NCI-H2196 (cell line): ENCODE results near the gene ATXN10.
A peak's percentile ranks its signal among the peaks of the same experiment; 100 is the strongest.

Experiments used
- DNase-seq: peaks from one replicate; lab custom pipeline; 2025; ENCODE audit not compliant: unreplicated experiment; lab: John Stamatoyannopoulos, UW

Gene ATXN10

DNA sequence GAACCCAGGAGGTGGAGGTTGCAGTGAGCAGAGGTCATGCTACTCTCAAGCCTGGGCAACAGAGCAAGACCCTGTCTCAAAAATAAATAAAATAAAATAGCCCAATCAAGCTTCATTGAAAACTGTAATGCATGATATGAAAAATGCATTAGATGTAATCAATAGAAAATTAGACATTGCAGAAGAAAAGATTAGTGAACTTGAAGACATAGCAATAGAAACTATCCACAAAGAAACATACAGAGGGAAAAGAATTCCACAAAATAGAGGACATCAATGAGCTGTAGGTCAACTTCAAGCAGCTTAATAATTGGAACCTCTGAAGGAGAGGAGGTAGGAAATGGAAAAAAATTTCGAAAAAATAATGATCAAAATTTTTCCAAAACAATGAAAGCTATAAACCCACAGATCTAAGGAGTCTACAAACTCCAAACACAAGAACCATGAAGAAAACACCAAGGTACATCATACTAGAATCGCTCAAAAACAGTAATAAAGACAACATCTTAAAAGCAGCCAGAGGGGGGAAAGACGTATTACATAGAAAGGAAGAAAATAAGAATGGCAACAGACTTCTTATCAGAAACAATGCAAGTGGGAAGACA lies 201.1 kb downstream of the ATXN10 start:
- DNase-seq = no peak

DNA sequence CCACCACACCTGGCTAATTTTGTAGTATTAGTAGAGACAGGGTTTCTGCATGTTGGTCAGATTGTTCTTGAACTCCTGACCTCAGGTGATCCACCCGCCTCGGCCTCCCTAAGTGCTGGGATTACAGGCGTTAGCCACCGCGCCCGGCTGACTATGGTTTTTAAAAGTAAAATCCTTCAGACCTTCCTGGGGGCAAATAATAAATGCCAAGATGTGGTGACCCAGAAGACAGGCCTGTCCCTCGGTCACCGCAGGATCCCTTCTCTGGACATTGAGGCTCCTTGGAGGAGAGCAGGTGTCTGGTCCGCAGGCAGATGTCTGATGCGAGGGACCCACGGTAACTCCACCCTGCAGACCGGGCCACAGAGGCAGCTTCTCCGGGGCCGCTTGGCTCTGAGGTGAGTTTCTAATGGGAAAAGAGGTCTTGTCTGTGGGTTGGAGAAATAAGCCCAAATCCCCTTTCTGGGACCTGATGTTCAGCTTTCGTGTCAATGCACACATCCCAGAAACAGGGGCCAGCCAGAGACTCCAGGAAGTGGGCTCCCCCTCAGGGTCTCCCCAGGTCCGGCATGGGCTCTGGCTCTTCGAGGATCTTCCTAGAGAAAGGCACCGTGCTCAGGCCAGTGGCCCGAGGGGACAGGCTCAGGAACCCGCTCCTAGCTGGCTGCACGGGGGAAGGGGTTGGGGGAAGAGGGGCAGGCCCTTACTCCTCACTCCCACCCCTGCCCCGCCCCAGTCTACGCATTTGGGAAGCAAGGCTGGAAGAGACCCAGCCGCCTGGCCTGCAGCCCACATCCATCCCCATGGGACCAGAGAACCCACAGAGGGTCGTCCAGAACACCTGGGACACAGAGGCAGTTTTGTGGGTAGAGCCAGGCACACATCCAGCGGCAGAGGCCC lies 204.8 kb downstream of the ATXN10 start:
- no peak for DNase-seq

DNA sequence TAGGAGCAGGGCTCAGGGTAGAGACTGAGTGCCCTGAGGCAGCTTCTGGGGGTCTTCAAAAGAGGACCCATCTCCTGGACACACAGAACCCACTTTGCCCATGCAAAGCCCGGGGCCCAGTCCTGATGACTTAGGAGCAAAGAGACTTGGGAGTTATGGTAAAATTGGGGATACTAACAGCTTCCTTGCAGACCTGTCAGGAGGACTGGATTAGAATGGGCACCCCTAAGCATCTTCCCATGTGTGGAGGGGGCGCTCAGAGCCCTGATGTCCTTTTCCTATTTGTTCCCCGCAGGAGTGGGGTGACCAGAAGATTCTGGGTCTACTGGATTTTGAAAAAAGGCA lies 205.4 kb downstream of the ATXN10 start:
- DNase-seq = no peak

DNA sequence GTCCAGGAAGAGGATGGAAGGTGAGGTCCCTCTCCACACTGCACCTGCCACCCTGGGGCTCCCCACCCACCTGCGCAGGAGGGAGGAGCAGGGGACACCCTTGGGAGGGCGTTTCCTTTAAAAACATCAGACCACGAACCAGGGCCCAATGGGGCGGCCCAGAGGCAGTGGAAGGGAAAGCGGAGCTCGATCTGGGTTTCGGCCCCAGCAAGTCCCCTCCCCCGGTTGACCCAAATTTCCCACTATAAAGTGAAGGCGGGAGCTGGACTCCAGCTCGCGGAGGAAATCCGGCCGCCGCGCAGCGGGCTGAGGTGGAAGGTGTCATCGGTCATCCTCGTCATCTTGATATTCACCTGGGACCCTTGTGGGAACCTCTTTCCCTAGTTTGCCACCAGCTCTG lies 206.0 kb downstream of the ATXN10 start:
- DNase-seq = no peak

DNA sequence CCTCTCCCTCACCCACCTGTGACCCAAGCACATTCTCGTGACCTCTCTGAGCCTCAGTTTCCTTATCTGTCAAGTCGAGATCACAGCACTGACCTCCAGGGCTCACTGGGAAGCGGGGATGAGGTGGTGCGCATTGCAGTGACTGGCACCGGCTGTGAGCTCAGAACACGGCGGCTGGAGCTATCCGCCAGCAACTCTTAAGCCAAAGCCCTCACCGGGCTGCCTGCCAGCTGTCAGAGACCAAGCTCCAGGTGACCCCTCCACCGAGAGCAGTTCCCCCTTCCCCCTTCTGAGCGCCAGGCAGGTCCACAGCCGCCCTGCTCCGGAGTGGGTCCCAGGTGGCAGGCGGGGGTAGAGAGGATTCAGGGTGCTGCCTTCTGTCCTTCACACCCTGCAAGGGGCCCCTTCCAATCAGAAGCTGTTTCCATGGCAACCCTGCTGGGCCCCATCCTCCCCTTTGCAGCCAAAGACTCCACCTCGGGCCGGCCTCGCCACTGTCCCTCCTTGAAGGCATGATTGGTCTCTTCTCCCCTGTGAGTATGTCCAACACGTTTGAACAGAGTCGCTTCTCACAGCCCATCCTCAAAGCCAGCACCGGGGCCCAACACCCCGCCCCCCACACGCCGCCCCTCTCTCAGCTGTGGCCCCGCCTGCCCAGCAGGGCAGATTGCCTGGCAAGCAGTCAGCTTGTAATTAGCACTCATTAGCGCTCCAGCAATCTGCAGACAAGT lies 206.6 kb downstream of the ATXN10 start:
- DNase-seq = peak; percentile 56

DNA sequence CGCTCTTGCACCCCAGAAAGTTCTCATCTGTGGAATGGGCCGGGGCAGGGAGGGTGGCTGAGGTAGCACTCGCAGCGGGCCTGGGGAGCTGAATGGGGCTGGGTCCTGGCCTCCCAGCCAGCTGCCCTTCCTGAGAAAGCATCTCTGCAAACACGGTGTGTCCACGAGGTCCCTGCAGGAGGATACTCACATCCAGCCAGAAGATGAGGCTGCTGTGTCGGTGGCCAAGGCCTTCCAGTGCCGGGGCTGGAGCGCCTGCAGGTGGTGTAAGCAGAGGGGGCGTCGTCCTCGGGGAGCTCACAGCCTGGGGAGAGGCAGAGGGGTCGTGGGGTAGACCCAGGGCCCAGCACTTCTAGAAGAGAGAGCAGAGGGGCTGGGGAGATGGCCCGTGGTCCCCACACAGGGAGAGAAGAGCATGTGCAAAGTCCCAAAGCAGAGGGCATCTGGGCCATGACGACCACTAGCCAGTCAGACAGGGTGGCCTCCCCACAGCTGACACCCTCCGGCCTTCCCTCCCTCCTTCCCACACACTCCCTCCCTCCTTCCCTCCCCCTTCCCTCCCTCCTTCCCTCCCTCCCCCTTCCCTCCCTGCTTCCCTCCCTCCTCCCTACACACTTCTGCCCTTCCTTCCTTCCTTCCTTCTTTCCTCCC lies 207.4 kb downstream of the ATXN10 start:
- DNase-seq = no peak

DNA sequence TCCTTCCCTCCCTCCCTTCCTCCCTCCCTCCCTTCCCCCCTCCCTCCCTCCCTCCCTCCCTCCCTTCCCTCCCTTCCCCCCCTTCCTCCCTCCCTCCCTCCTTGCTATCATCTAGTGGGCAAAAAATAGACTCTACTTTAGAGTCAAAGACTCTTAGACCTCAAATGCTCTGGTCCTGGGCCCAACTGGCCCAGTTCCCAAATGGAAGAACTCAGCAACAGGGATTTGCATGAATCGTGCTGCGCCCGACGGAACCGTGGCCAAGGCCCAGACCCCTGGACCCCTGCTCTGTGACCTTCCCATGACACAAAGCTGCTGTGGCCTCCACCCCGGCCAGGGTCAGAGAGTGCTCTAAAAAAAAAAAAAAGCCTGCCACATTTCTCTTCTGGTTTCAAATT lies 207.9 kb downstream of the ATXN10 start:
- DNase-seq = no peak

DNA sequence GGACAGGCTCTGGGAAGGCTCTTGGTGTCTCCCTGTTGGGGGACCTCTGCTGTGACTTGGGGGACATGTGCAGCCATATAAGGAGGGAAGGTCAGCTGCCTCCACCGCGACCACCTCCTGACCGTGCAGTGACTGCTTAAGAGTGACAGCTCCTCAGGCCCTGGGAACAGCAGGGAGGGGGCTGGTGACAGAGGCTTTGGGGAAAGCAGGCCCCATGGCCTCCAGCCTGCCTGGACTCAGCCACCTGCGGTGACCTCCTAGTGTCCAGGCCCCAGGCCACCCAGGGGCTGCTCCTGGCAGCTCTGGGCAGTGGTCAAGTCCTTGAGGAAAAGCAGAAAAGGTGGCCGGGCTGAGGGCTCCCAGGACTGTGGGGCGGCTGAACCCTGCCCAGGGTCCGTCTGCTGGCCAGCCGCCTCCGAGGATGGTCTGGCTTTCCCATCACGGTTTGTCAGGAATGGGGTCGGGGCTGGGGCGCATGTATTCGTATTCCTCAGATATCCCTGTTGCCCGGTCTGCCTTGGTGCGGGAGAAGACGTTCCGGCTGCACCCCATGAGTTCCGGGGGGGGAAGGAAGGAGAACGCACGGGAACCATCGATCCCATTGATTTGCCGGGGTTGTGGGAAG lies 208.6 kb downstream of the ATXN10 start:
- no peak for DNase-seq

DNA sequence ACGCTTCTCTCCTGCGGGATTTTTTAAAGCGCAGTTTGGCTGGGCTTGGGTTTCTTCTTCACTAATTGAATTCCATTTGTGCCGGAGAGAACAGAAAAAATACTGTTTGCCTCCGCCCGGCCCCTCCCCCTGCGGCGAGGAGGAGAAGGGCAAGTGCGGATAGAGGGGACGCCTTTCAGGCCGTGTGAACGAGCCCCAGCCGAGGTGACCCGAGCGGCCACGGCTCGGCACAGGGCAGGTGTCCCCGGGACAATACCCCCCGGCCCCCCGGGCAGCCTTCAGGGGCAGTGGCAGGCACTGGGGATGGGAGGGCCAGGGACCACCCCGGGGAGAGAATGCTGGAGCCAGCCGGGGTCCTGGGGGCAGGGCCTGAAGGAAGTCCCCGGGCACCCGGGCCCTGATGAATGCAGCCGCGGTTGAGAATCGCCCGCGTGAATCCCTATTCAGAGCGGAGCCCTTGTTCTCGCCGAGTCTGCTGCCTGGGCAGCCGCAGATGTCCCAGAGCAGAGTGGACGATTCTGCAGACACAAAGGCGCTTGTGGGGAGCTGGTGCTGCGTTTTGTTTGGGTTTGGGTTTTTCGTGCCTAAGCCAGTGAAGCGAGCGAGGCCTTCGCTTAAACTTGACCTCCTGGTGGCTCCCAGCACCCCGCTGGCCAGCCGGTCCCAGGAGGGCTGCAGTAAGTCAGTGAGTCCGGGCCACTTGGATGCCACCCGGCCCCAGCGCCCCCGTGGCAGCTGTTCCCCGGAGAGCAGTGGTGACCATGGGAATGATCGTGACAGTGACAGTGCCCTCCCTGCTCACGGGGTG lies 209.3 kb downstream of the ATXN10 start:
- no peak for DNase-seq

DNA sequence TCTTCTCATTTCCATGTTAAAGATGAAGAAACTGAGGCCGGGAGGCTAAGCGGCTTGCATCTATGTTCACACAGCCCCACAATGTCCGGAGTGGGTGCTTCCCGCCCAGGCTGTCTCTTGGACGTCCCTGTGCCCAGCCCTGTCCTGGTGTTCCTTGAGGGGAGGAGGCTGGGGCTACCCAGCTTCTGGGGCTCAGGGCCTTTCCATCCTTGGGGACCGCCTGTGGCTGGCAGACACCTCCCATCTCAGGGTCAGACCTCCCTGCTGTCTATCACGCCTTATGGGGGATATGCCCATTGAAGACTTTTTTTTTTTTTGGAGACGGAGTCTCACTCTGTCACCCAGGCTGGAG lies 209.9 kb downstream of the ATXN10 start:
- DNase-seq = no peak

DNA sequence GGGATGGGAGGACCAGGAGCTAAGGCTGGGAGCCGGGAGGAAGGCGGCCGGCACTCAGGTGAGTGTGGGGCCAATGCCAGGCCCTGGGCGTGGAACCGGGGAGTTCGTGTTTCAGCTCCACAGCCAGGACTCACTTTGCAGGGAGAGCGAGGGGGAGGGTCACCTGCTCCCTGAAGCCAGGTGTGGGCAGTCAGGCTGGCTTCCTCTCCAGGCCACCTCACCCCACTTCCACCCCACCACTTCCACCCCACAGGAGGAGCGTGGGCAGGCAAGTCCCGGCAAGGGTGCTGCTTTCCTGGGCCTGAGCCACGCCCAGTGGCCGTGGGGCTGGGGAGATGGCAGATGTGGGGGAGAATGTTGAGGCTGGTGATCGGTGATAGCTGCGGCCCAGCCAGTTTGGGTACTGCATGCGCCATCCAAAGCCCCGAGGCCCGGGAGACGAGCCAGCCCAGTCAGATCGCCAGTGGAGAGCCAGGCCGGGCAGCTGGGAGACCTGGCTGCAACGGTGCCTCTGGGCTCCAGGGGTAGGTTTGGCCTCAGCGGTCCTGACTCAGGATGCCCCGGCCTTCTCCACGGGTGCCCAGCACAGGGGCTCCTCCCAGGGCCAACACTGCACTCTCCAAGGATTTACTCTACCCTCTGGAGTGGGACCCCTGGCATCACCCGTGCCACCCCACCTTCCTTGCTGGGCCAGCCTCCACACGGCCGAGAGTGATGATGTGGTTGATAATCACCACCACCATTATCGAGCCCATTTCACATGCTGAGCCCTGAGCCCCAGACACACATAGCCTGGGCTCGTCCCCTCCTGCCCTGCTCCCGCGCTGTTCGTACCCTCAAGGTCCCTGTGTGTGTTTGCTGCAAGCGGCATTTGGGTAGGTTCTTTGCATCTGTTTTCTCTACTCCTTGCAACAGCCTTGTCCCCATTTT lies 211.5 kb downstream of the ATXN10 start:
- no peak for DNase-seq

DNA sequence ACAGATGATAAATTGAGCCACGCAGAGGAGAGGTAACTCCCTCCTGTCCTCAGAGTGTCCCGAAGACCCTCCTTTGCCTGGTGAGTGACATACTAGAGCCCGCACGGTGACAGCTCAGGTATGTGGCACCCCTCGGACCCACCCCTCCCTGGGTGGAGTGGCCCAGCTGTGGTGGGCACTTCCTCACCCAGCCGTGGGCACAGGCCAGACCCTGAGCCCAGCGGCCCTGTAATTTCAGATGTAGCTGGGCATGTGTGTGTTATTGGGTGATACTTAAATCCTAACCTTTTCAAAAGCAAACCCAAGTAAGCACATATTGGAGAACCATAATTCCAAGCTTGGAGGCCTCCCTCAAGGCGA lies 212.2 kb downstream of the ATXN10 start:
- no peak for DNase-seq

DNA sequence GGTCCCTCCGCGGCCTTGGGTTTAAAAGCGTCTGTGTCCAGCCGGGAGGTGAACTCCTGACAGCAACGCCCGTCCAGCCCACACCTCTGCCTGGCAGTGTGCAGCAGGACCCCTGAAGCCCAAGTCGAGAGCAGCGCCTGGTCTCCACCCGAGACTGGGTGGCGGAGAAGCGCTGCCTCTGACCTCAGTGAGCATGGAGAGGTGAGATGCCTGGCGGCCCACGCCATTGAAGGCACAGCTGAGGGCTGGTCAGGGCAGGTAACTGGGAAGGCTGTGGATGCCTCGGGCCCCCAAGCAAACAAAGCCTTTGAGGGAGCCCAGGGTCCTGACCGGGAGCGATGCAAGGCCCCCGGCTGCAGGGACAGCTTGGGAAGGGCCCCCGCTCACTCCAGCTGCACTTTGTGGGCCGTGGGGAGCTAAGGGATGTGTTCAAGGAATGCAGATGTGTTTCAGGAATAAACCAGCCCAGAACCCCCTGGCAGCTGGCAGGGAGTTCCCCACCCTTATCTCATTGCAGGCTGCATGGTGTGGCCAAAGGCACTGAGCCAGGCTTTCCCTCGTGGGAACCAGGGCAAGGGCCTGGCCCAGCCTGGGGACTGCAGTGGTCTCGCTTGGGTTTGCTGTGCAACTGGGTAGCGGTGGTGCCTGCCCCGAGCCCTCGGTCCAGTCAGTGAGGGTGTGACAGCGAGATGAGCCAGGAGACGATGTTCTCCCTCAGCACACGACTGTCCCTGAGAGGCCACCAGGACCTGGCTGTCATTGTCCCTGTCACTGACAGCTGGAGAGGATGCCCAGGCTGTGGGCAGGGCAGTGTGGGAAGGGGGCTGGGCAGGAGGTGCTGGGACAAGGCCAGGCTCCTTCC lies 212.8 kb downstream of the ATXN10 start:
- DNase-seq = no peak

DNA sequence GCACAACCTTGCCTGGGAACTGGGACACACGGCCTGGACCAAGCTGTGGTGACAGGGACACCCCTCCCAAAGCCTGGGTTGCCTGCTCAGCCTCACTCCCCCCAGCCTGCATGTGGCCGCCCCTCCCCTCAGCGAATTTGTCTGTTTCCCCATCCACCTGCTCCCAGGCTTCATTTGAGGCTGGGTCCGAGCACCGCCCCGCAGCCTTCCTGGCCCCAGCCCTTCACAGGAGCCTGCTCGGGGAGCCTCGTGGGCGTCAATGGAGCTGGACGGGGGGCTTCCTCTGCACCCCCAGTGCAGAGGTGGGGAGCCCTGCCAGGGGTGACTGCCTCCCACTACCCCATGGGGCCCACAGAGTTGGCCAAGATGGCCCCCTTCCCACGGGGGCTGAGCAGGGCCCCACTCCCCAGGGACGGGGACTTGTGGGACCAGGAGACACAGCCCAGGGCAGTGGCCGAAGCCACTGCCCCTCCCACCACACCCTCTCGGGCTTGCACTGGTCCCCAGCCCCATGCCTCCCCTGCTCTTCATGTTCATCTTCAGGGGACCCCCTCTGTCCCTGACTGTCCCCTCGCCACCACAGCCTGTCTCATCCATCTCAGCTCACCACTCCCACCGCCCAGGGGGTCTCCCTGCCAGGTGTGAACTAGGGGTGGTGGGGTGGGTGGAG lies 213.7 kb downstream of the ATXN10 start:
- no peak for DNase-seq

DNA sequence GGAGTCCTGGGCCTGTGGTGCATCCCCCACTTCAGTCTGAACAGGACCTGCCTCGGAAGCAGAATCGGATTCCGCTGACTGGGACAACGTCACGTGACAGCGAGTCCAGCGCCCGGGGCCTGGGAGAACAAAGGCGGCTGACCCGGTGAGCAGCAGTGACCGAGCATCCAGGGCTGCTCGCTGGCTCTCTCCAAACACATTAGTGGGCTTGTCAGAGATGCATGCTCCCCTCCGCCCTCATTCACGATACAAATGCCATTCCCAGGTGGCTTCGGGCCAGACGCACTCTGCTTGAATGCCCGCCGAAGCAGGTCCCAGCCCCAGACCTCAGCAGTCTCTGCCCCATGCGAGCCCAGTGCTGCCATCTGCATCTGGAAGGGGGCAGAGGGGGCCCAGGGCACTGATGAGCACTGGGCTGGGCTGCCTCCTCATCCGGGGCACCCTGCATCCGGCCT lies 214.3 kb downstream of the ATXN10 start:
- no peak for DNase-seq

DNA sequence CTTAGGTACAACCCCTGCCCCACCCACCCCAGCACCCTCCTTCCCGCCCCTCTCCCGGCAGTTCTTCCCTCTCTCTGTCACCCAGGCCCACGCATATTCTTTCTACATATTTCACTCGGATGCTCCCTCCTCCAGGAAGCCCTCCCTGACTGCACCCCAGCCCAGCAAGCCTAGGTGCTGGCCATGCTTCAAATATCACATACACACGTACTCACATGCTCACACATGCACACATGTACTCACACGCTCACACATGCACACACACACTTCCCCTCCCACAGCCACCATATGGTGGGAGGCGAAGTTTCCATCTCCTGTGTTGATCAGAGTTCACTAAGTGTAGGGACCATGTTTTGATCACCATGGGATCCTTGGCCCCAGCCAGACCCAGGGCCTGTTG lies 214.9 kb downstream of the ATXN10 start:
- no peak for DNase-seq

DNA sequence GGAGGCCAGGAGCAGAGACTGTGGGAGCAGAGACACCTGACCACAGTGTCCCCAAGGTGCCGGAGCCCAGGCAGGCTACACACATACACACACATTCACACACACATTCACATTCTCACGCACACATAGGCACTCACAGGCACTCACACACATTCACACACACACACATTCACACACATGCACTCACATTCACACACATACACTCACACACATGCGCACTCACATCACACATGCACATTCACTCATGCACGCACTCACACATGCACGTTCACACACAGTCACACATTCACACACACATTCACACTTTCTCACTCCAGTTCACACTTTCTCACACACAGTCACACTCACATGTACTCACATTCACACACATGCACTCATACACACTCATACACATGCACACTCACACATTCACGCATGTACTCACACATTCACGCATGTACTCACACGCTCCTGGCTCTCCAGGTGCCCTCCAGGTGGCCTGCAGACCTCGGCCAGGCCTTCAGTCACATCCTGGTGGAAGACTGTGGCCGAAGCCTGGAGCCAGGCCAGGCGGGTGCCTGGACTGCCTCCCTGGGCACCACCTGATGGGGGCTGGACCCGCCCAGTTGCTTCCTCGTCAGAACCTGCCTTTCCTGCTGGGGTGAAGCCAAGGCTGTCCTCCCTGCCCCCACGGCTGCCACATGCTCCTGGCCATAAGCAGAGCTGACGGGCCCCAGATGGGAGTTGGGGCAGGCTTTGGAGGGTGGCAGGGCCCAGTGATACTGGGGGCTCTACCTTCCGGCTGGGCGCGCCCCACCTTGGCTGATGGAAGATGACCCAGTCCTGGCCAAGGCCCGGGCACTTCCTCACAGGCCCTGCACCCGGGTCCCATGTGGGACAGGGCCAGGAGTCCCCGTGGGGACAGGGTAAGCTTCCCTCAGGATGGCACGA lies 215.8 kb downstream of the ATXN10 start:
- peak; percentile 95 for DNase-seq
